HEK293 (cell line): Measurements from ENCODE around the gene CMTM4.

Experiments used
- CTCF ChIA-PET: fragments of 350-600 bp; formaldehyde crosslinking; extraction: SDS; loops from one replicate; lab custom pipeline; 2021; ENCODE audit warnings: antibody characterized with exemption; lab: Yijun Ruan, JAX
- POLR2A ChIA-PET: fragments of 300-600 bp; formaldehyde crosslinking; extraction: SDS; loops from one replicate; lab custom pipeline; 2020; ENCODE audit warnings: antibody characterized with exemption, inconsistent platforms; lab: Yijun Ruan, JAX
- H3K27ac ChIP-seq: fragments of 200-500 bp; sonication (Bioruptor generic); 2 replicates; pipeline ENCODE4 v1.5.1; 2014; ENCODE audit warnings: low read depth, low read length, control low read depth, inconsistent platforms; ENCODE audit errors: extremely low read depth
- H3K36me3 ChIP-seq, 2 experiments: fragments of 200-500 bp in 1 of 2; sonication (Bioruptor generic) in 1 of 2; 1 replicate in 1 of 2; 2 replicates in 1 of 2; pipeline ENCODE4 v1.5.1; 2014 to 2017; ENCODE audit warnings: inconsistent platforms in 2 of 2, low read length in 2 of 2; ENCODE audit not compliant: control insufficient read depth in 2 of 2, insufficient read depth in 1 of 2
- H3K4me1 ChIP-seq: fragments of 200-500 bp; sonication (Bioruptor generic); 2 replicates; pipeline ENCODE4 v1.5.1; 2014; ENCODE audit warnings: mild to moderate bottlenecking, low read length, inconsistent platforms; ENCODE audit not compliant: control insufficient read depth, insufficient read depth
- H3K4me3 ChIP-seq: 2 replicates; pipeline ENCODE4 v1.5.1; 2011; ENCODE audit warnings: low read depth, mild to moderate bottlenecking, control low read depth, low read length, moderate library complexity
- H3K9me3 ChIP-seq: fragments of 200-500 bp; sonication (Bioruptor generic); 2 replicates; pipeline ENCODE4 v1.5.1; 2014; ENCODE audit warnings: low read depth, low read length, inconsistent platforms; ENCODE audit not compliant: control insufficient read depth, insufficient read depth
- BCL6B ChIP-seq: fragments of 450-650 bp; formaldehyde crosslinking; IDR thresholded peaks from 2 replicates; pipeline ENCODE4 v1.5.1; 2017; ENCODE audit warnings: missing biosample characterization, missing genetic modification characterization
- KLF1 ChIP-seq: fragments of 450-650 bp; formaldehyde crosslinking; IDR thresholded peaks from 2 replicates; pipeline ENCODE4 v1.5.1; 2016; ENCODE audit warnings: missing biosample characterization, missing genetic modification characterization
- KLF9 ChIP-seq: fragments of 450-650 bp; formaldehyde crosslinking; IDR thresholded peaks from 2 replicates; pipeline ENCODE4 v1.5.1; 2016; ENCODE audit warnings: missing biosample characterization, missing genetic modification characterization, low read depth
- PRDM10 ChIP-seq: fragments of 450-650 bp; formaldehyde crosslinking; IDR thresholded peaks from 2 replicates; pipeline ENCODE4 v1.5.1; 2016; ENCODE audit warnings: missing biosample characterization, missing genetic modification characterization
- SP3 ChIP-seq: fragments of 450-650 bp; formaldehyde crosslinking; IDR thresholded peaks from 2 replicates; pipeline ENCODE4 v1.5.1; 2016; ENCODE audit warnings: missing biosample characterization, missing genetic modification characterization
- YY2 ChIP-seq: fragments of 450-650 bp; formaldehyde crosslinking; IDR thresholded peaks from 2 replicates; pipeline ENCODE4 v1.5.1; 2016; ENCODE audit warnings: missing biosample characterization, missing genetic modification characterization
- ZBTB21 ChIP-seq: fragments of 450-650 bp; formaldehyde crosslinking; IDR thresholded peaks from 2 replicates; pipeline ENCODE4 v1.5.1; 2017; ENCODE audit warnings: missing biosample characterization, missing genetic modification characterization
- ZBTB48 ChIP-seq: fragments of 450-650 bp; formaldehyde crosslinking; IDR thresholded peaks from 2 replicates; pipeline ENCODE4 v1.5.1; 2016; ENCODE audit warnings: missing biosample characterization, missing genetic modification characterization
- ZNF174 ChIP-seq: fragments of 450-650 bp; formaldehyde crosslinking; IDR thresholded peaks from 2 replicates; pipeline ENCODE4 v1.5.0; 2017; ENCODE audit warnings: missing biosample characterization, mild to moderate bottlenecking, missing genetic modification characterization
- ZNF211 ChIP-seq: fragments of 450-650 bp; formaldehyde crosslinking; IDR thresholded peaks from 2 replicates; pipeline ENCODE4 v1.5.1; 2016; ENCODE audit warnings: low read depth, missing biosample characterization, missing genetic modification characterization
- ZNF23 ChIP-seq: fragments of 450-650 bp; formaldehyde crosslinking; IDR thresholded peaks from 2 replicates; pipeline ENCODE4 v1.5.1; 2016; ENCODE audit warnings: missing biosample characterization, missing genetic modification characterization, borderline replicate concordance
- ZNF26 ChIP-seq: fragments of 450-650 bp; formaldehyde crosslinking; IDR thresholded peaks from 2 replicates; pipeline ENCODE4 v1.5.1; 2016; ENCODE audit warnings: missing biosample characterization, missing genetic modification characterization
- ZNF280D ChIP-seq: fragments of 450-650 bp; formaldehyde crosslinking; IDR thresholded peaks from 2 replicates; pipeline ENCODE4 v1.5.1; 2016; ENCODE audit warnings: missing biosample characterization, missing genetic modification characterization
- ZNF302 ChIP-seq: fragments of 450-650 bp; formaldehyde crosslinking; IDR thresholded peaks from 2 replicates; pipeline ENCODE4 v1.5.1; 2016; ENCODE audit warnings: missing biosample characterization, missing genetic modification characterization, low read depth
- ZNF416 ChIP-seq: fragments of 450-650 bp; formaldehyde crosslinking; IDR thresholded peaks from 2 replicates; pipeline ENCODE4 v1.5.1; 2016; ENCODE audit warnings: missing biosample characterization, missing genetic modification characterization
- ZNF585B ChIP-seq: fragments of 450-650 bp; formaldehyde crosslinking; IDR thresholded peaks from 2 replicates; pipeline ENCODE4 v1.5.1; 2016; ENCODE audit warnings: missing biosample characterization, missing genetic modification characterization
- ZNF610 ChIP-seq: fragments of 450-650 bp; formaldehyde crosslinking; IDR thresholded peaks from 2 replicates; pipeline ENCODE4 v1.5.1; 2016; ENCODE audit warnings: missing biosample characterization, missing genetic modification characterization, borderline replicate concordance
- ZNF629 ChIP-seq: fragments of 450-650 bp; formaldehyde crosslinking; IDR thresholded peaks from 2 replicates; pipeline ENCODE4 v1.5.1; 2017; ENCODE audit warnings: missing biosample characterization, missing genetic modification characterization
- ZNF660 ChIP-seq: fragments of 450-650 bp; IDR thresholded peaks from 2 replicates; pipeline ENCODE4 v1.5.1; 2018; ENCODE audit warnings: missing biosample characterization, mild to moderate bottlenecking, missing genetic modification characterization
- ZNF664 ChIP-seq: fragments of 450-650 bp; formaldehyde crosslinking; IDR thresholded peaks from 2 replicates; pipeline ENCODE4 v1.5.1; 2016; ENCODE audit warnings: missing biosample characterization, missing genetic modification characterization
- ZNF701 ChIP-seq: fragments of 450-650 bp; formaldehyde crosslinking; IDR thresholded peaks from 2 replicates; pipeline ENCODE4 v1.5.1; 2016; ENCODE audit warnings: missing biosample characterization, missing genetic modification characterization
- ZNF777 ChIP-seq: fragments of 450-650 bp; formaldehyde crosslinking; IDR thresholded peaks from 2 replicates; pipeline ENCODE4 v1.5.1; 2017; ENCODE audit warnings: missing biosample characterization, missing genetic modification characterization, borderline replicate concordance
- ZSCAN4 ChIP-seq: fragments of 450-650 bp; formaldehyde crosslinking; IDR thresholded peaks from 2 replicates; pipeline ENCODE4 v1.5.1; 2017; ENCODE audit warnings: missing biosample characterization, missing genetic modification characterization
- ZSCAN5A ChIP-seq: fragments of 450-650 bp; formaldehyde crosslinking; IDR thresholded peaks from 2 replicates; pipeline ENCODE4 v1.5.1; 2016; ENCODE audit warnings: missing biosample characterization, missing genetic modification characterization

The CMTM4 gene

GRCh38 chr16:66599726-66600125 is 96.8 kb downstream of the CMTM4 start:
- ChIA-PET CTCF (interaction anchor here (1.0 kb wide), 1 partner anchor 9 kb away, joined by 4 read pairs; no protein-coding TSS in a partner anchor), POLR2A (no interaction called here)
- H3K9me3 ChIP-seq, result no peaks in the 10 kb centered on the region
- no peaks in the 10 kb centered on the region for H3K4me1 ChIP-seq
- TF ChIP-seq ZNF585B (tag by site-specific recombination), result no peak
- TF ChIP-seq PRDM10, result peak; percentile 68; the same call in 1 of the 2 replicates
- peak; percentile 86 for TF ChIP-seq ZNF664
- TF ChIP-seq ZNF302, result no peak
- peak; percentile 43; the same call in 1 of the 2 replicates for TF ChIP-seq ZSCAN4
- no peak overlapping the region for H3K4me3 ChIP-seq
- no peaks in the 10 kb centered on the region for H3K36me3 ChIP-seq
- H3K27ac ChIP-seq, result no peak overlapping the region

GRCh38 chr16:66598111-66598510 is 98.4 kb downstream of the CMTM4 start:
- Histone ChIP-seq H3K4me1 (no peaks in the 10 kb centered on the region), H3K27ac (no peak overlapping the region), H3K9me3 (no peaks in the 10 kb centered on the region), H3K36me3 (no peaks in the 10 kb centered on the region), H3K4me3 (no peak overlapping the region)
- CTCF ChIA-PET, result interaction anchor here (0.5 to 1.0 kb wide), 2 partner anchors 10 to 138 kb away, joined by 3 to 5 read pairs; no protein-coding TSS in a partner anchor
- POLR2A ChIA-PET, result no interaction called here
- TF ChIP-seq ZSCAN5A, result no peak
- no peak for TF ChIP-seq SP3 (tag by site-specific recombination)
- TF ChIP-seq ZNF660 (tag by site-specific recombination), result no peak
- TF ChIP-seq ZNF211, result no peak
- no peak for TF ChIP-seq ZNF416
- no peak for TF ChIP-seq ZBTB48
- TF ChIP-seq ZNF174 (tag by site-specific recombination), result no peak
- no peak for TF ChIP-seq KLF9
- TF ChIP-seq ZNF26, result no peak
- TF ChIP-seq ZNF701 (tag by site-specific recombination), result no peak
- TF ChIP-seq YY2 (tag by site-specific recombination), result no peak
- no peak for TF ChIP-seq ZNF777 (tag by site-specific recombination)
- no peak for TF ChIP-seq ZNF610
- no peak for TF ChIP-seq BCL6B (tag by site-specific recombination)
- no peak for TF ChIP-seq ZNF280D (tag by site-specific recombination)
- peak; percentile 53 for TF ChIP-seq ZBTB21 (tag by site-specific recombination)
- peak; percentile 58; the same call in 1 of the 2 replicates for TF ChIP-seq ZNF629
- TF ChIP-seq ZNF664, result peak; percentile 28; the same call in 1 of the 2 replicates
- TF ChIP-seq KLF1, result no peak
- no peak for TF ChIP-seq ZNF23
